Lung (tissue), 12 donors: ENCODE results near the gene PCSK5. TPM values are rescaled to one million over a fixed set of nuclear protein-coding genes. Genes with fewer than 3 reads are reported as not detected.
A peak's percentile ranks its signal among the peaks of the same experiment; 100 is the strongest.
"Not testable (repeated sequence)": the region's sequence is repeated elsewhere in the genome, so short reads cannot be mapped to it uniquely, and the experiment has no call there.

Experiments
- ATAC-seq: fragments of 200-7000 bp; cut with Tn5 transposase; one replicate; pipeline ENCODE4 v1.9.1; 2020; ENCODE audit warnings: moderate number of reproducible peaks; ENCODE audit not compliant: insufficient read depth, low FRiP score
- DNase-seq, 3 donors: peaks; one replicate each; pipeline ENCODE4 v3.0.0-alpha.2; 2013 to 2017
- H3K27ac ChIP-seq, 2 donors: one replicate each; pipeline ENCODE4 v1.5.1; 2013; ENCODE audit warnings: mild to moderate bottlenecking in 2 of 2, moderate library complexity in 2 of 2, control low read depth in 1 of 2, inconsistent platforms in 1 of 2, low read depth in 1 of 2, low read length in 1 of 2
- H3K27me3 ChIP-seq, 3 donors: one replicate each; pipeline ENCODE4 v1.5.1; 2013; ENCODE audit warnings: low read length in 2 of 3; ENCODE audit not compliant: control insufficient read depth in 3 of 3, insufficient read depth in 3 of 3
- H3K36me3 ChIP-seq, 4 donors: one replicate each; pipeline ENCODE4 v1.5.1; 2013; ENCODE audit warnings: low read length in 4 of 4, mild to moderate bottlenecking in 1 of 4, moderate library complexity in 1 of 4; ENCODE audit not compliant: control insufficient read depth in 4 of 4, insufficient read depth in 4 of 4
- H3K4me1 ChIP-seq, 5 donors: one replicate each; pipeline ENCODE4 v1.5.1; 2013; ENCODE audit warnings: low read length in 5 of 5, mild to moderate bottlenecking in 2 of 5, moderate library complexity in 1 of 5; ENCODE audit not compliant: control insufficient read depth in 5 of 5, insufficient read depth in 5 of 5
- H3K4me3 ChIP-seq: one replicate; pipeline ENCODE4 v1.5.1; 2013; ENCODE audit warnings: mild to moderate bottlenecking, control low read depth, moderate library complexity
- H3K9ac ChIP-seq, 2 donors: one replicate each; pipeline ENCODE4 v1.5.1; 2013; ENCODE audit warnings: low read length in 2 of 2, control low read depth in 1 of 2; ENCODE audit not compliant: insufficient read depth in 1 of 2
- H3K9me3 ChIP-seq, 4 donors: one replicate each; pipeline ENCODE4 v1.5.1; 2013; ENCODE audit warnings: low read length in 3 of 4, mild to moderate bottlenecking in 1 of 4, moderate library complexity in 1 of 4; ENCODE audit not compliant: control insufficient read depth in 4 of 4, insufficient read depth in 3 of 4
- WGBS, 2 donors: extraction: QIAGEN DNeasy Blood & Tissue Kit; methylation state at CpG; one replicate each; pipeline ENCODE4 v1.1.7; 2013; 5-methylcytosine and 5-hydroxymethylcytosine counted together
- polyA plus RNA-seq, 2 donors: library from polyadenylated mRNA; stranded (reverse); fragments of 200-250 nt; gene quantifications; one replicate each; pipeline ENCODE4 v1.2.1, GENCODE V29; 2013
- total RNA-seq, 2 donors: library from RNA; depleted of rRNA in 1 of 2; stranded (reverse); fragments of >200 nt in 1 of 2; gene quantifications; one replicate each; pipeline ENCODE4 v1.2.1, GENCODE V29; 2014 to 2021
- TF ChIP-seq, protein P1 (sequence below): IDR thresholded peaks from 2 replicates; pipeline ENCODE4 v1.5.1; 2012; ENCODE audit warnings: mild to moderate bottlenecking; ENCODE audit errors: control extremely low read depth, extremely low read depth
- donor health status: control.
- donor health status: control.
- donor health status: Bipolar disorder and iron deficiency.
- donor health status: healthy.
- donor health status: DM: yes; HTN: yes; CAD: no.

Gene PCSK5
- total and polyA plus RNA-seq, 4 donors = 1.9 to 28.2 (median 13.6) TPM

DNA sequence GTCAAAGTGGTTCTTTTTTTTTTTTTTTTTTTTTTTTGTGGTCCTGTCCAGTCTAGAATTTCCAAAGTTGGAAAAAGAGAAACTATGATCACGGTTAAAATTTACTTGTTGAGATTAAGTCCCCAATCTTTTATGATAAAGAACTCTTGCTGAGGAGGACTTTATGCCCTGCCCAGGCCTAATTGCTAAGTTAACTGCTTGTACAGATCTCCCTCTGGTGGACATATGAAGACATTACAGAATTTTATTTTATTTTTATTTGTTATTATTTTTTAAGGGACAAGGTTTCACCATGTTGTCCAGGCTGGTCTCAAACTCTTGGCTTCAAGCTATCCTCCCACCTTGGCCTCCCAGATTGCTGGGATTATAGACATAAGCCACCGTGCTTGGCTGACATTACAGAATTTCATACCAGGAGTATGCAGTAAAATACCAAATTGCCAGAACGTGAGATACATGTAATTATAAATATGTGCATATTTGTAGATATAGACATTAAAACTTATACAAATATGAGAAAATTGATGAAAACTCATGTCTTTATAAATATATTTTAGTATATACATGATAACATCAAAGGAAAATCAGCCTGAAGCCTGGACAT lies 412.6 kb downstream of the PCSK5 start:
- no peaks in the 10 kb centered on the region for H3K36me3 ChIP-seq
- H3K9me3 ChIP-seq = no peaks in the 10 kb centered on the region
- H3K4me3 ChIP-seq = no peak overlapping the region
- peaks cover 0 to 5% (median 1%) of the 10 kb centered on the region in 5 donors for H3K4me1 ChIP-seq
- 28 to 40% methylated on average over 3 of the region's 3 CpGs for WGBS, 2 donors
- no peaks in the 10 kb centered on the region for H3K27me3 ChIP-seq
- peak; percentile 62 for ATAC-seq
- DNase-seq = peak in 2 of 3 donors; percentile 73 to 78
- no peak overlapping the region for H3K27ac ChIP-seq
- TF ChIP-seq, protein P1, sequence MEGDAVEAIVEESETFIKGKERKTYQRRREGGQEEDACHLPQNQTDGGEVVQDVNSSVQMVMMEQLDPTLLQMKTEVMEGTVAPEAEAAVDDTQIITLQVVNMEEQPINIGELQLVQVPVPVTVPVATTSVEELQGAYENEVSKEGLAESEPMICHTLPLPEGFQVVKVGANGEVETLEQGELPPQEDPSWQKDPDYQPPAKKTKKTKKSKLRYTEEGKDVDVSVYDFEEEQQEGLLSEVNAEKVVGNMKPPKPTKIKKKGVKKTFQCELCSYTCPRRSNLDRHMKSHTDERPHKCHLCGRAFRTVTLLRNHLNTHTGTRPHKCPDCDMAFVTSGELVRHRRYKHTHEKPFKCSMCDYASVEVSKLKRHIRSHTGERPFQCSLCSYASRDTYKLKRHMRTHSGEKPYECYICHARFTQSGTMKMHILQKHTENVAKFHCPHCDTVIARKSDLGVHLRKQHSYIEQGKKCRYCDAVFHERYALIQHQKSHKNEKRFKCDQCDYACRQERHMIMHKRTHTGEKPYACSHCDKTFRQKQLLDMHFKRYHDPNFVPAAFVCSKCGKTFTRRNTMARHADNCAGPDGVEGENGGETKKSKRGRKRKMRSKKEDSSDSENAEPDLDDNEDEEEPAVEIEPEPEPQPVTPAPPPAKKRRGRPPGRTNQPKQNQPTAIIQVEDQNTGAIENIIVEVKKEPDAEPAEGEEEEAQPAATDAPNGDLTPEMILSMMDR = peak; percentile 45
- H3K9ac ChIP-seq = no peak overlapping the region

DNA sequence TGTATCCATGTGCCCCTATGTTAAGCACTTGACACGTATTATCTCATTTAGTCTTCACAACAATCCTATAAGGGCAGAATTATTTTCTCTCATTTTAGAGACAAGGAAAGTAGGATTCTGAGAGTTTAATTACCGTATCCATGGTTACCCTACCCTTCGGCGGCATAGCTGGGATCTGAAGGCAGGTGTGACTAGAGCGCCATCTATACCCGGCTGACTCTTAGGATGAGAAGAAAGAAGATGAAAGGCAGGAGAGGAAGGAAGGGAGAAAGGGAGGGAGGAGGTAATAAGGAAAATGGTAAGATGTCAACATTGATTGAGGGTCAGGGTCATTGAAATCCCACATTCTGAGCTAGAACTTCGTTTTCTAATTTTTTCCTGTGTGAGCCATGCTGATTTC lies 416.6 kb downstream of the PCSK5 start:
- H3K9ac ChIP-seq, H3K36me3 ChIP-seq, H3K4me3 ChIP-seq, H3K27me3 ChIP-seq, H3K4me1 ChIP-seq, H3K9me3 ChIP-seq, H3K27ac ChIP-seq, ATAC-seq, DNase-seq: not testable (repeated sequence)
- 51 to 58% methylated on average over 6 of the region's 7 CpGs for WGBS, 2 donors

DNA sequence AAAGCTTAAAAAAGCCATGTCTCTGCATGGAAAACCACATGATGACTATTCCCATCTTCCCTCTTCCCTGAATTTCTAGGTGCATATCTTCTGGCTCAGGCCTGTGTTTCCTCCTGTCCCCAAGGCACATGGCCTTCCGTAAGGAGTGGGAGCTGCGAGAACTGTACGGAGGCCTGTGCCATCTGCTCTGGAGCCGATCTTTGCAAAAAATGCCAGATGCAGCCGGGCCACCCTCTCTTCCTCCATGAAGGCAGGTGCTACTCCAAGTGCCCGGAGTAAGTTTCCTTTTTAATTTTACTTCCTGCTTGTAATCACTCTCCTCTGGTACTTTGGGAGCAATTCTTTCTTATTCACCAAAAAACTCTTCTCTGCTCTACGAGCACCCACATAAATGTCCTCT lies 420.1 kb downstream of the PCSK5 start:
- DNase-seq (no peak), ATAC-seq (no peak)
- no peak overlapping the region for H3K4me3 ChIP-seq
- H3K9me3 ChIP-seq = no peaks in the 10 kb centered on the region
- no peaks in the 10 kb centered on the region for H3K36me3 ChIP-seq
- no peak overlapping the region for H3K9ac ChIP-seq
- WGBS, 2 donors = 94% methylated on average over 7 of the region's 7 CpGs
- TF ChIP-seq, protein P1 = no peak
- H3K27ac ChIP-seq = no peak overlapping the region
- H3K27me3 ChIP-seq = no peaks in the 10 kb centered on the region
- no peaks in the 10 kb centered on the region for H3K4me1 ChIP-seq

DNA sequence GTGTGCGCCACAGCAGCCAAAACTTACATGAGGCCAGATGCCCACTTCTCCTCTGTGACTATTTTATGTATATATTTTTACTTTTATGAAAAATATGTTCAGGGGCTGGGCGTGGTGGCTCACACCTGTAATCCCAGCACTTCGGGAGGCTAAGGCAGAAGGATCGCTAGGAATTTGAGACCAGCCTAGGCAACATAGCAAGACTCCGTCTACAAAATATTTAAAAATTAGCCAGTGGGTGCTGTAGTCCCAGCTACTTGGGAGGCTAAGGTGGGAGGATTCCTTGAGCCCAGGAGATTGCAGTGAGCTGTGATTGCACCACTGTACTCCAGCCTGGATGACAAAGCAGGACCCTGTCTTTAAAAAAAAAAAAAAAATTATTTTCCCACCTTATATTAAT lies 420.5 kb downstream of the PCSK5 start:
- ATAC-seq (no peak), DNase-seq (no peak)
- no peaks in the 10 kb centered on the region for H3K4me1 ChIP-seq
- H3K27me3 ChIP-seq = no peaks in the 10 kb centered on the region
- no peaks in the 10 kb centered on the region for H3K36me3 ChIP-seq
- no peak overlapping the region for H3K9ac ChIP-seq
- H3K27ac ChIP-seq = no peak overlapping the region
- 95 to 98% methylated on average over 5 of the region's 5 CpGs for WGBS, 2 donors
- H3K4me3 ChIP-seq = no peak overlapping the region
- TF ChIP-seq, protein P1 = no peak
- H3K9me3 ChIP-seq = no peaks in the 10 kb centered on the region
